SIG-M5 (cell line): Measurements from ENCODE around the gene FCMR.

ENCODE experiments used
- DNase-seq: peaks from one replicate; lab custom pipeline; 2025; lab: John Stamatoyannopoulos, UW

The FCMR gene

GRCh38 chr1:206921772-206922265 is at the start of gene FCMR:
FCMR (minus strand) TSS chr1:206921941; CDS start chr1:206921854, 87 bp downstream.
- peak; percentile 56 for DNase-seq

GRCh38 chr1:206971029-206971655 is 49.4 kb upstream of the FCMR start:
- DNase-seq: peak; percentile 83

GRCh38 chr1:206970446-206970845 is 48.7 kb upstream of the FCMR start, which contains the start of gene FCAMR:
FCAMR (minus strand) TSS chr1:206970460; CDS start chr1:206970125, 335 bp downstream.
- DNase-seq: no peak

GRCh38 chr1:206969090-206969489 is 47.3 kb upstream of the FCMR start:
- no peak for DNase-seq

- DNase-seq: peak; percentile 77
These were observed 45.5 kb upstream of the FCMR start for GRCh38 chr1:206967096-206967849.

GRCh38 chr1:206965781-206966180 is 44.0 kb upstream of the FCMR start:
- DNase-seq: no peak

GRCh38 chr1:206963740-206964139 is 42.0 kb upstream of the FCMR start:
- DNase-seq: no peak

GRCh38 chr1:206963119-206963712 is 41.5 kb upstream of the FCMR start:
- DNase-seq: no peak

- DNase-seq: no peak
These were observed 40.5 kb upstream of the FCMR start for GRCh38 chr1:206962272-206962671.

- DNase-seq: no peak
These were observed 39.9 kb upstream of the FCMR start for GRCh38 chr1:206961668-206962067.

- DNase-seq: no peak
These were observed 39.1 kb upstream of the FCMR start for GRCh38 chr1:206960676-206961386.

GRCh38 chr1:206958144-206958543 is 36.4 kb upstream of the FCMR start:
- DNase-seq: no peak

GRCh38 chr1:206957639-206958038 is 35.9 kb upstream of the FCMR start:
- DNase-seq: no peak

- DNase-seq: no peak
These were observed 34.0 kb upstream of the FCMR start for GRCh38 chr1:206955476-206956451.

GRCh38 chr1:206954459-206955342 is 33.0 kb upstream of the FCMR start:
- no peak for DNase-seq

- DNase-seq: no peak
These were observed 31.9 kb upstream of the FCMR start for GRCh38 chr1:206953626-206954025.

- no peak for DNase-seq
These were observed 31.4 kb upstream of the FCMR start for GRCh38 chr1:206953126-206953525.

- DNase-seq: no peak
These were observed 30.4 kb upstream of the FCMR start for GRCh38 chr1:206952171-206952570.

GRCh38 chr1:206951318-206952100 is 29.8 kb upstream of the FCMR start:
- no peak for DNase-seq
